ENCODE measurements around the gene DHX15.
"Not testable (repeated sequence)": the region's sequence is repeated elsewhere in the genome, so short reads cannot be mapped to it uniquely, and the experiment has no call there.

The DHX15 gene

DNA sequence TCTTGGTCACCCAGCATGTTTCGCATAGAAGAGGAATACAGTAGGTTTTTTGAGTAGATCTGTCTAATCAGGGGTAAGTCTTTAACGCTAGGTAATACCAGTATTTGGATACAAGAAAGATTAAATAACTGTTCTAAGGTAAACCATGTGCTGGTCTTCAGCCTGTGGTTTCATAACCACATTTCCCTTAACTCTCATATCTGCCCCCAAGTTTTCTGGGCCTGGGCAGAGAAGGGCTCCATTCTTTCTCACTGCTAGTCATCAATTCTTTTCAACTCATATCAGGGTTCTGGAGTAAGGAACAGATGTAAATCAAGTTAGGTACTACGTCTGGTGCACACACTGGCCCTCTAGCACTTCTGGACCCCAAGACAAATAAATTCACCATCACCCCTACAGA is 49.0 kb downstream of the DHX15 start:
- DNase-seq, result no peak

DNA sequence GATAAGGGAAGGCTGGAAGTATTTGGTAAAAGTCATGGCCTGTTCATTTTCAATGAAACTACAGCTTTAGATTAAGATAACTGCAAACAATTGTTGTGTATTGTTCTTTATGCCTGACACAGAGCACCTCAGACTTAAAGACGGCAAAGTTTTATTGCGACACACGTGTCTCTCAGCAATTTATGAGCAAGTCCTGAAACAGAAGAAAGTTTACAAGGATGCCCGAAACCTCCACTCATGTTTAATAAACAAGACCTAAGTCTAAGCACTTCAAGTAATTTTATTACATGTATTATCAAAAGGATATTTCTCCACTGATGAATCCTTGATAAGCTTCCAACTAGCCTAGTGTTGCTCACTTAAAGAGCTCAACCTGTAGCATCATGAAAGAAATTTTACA is 51.0 kb downstream of the DHX15 start:
- DNase-seq, result no peak

DNA sequence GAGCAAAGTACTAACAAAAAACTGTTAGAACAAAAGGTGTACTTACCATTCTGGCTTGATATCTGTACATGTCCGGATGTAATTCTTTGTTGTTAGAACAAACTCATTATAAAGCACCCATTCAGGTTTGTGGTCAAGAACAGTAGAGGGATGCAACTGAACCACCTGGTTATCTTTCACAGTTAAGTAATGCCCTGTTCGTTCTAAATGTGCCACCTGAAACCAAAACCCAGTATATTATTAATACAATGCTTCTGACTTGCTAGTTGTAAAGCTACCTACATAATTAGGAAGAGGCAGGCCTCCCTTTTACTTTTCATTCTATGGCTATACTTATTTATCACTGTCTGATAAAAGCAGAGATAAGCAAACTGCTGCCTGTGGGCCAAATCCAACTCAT is 54.8 kb downstream of the DHX15 start:
- no peak for DNase-seq

DNA sequence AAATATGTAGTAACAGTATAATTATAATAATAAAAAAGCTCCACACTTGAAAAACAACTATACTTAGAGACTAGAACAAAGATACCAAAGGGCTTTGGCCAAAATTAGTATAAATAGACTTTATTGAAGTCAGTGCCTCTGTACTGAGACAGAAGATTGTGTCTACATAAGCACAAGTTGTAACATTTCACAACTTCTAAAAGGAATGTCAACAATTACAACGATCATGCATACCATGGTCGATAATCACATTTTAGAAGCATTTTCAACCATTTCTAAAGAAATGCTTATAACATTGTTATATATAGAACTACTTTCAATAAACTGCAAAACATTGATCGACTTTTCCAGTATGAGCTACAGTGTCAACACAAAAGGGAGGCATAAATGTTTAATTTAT is 57.0 kb downstream of the DHX15 start:
- no peak for DNase-seq

DNA sequence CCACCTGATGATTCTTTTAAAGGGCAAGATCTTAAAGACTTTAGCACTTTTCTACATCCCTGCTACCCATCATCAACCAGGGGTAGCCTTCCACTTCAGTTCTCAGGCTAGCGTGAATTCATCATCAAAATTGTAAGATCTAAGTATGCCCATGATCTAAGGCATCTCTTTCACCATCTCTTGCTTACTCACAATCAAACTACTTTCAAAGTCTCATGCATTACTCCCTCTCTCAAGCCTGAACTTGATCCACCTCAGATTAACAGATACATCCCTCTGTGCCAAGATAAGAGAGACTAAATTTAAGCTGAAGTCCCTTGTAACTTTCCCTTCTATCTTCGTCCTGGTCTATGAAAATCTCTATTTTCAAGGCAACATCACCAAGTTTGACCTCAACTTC is 62.8 kb downstream of the DHX15 start:
- DNase-seq, result no peak

DNA sequence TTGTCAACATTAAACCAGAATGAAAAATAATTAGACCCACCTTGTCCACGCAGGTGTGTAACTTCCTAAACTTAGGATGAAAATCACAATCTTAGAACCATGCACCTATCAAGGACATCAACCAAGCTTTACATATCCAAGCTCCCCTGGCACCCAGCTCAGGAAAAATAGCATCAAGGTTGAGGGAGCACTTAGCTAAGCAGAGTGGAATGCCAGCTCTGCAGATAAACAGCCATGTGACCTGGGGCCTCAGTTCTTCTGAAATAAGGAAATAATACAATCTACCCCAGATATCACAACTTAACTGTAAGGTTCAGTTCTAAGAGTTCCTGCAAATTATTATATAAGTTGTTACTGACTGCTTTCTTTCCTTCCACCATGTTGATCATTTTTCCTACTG is 64.7 kb downstream of the DHX15 start:
- no peak for DNase-seq

DNA sequence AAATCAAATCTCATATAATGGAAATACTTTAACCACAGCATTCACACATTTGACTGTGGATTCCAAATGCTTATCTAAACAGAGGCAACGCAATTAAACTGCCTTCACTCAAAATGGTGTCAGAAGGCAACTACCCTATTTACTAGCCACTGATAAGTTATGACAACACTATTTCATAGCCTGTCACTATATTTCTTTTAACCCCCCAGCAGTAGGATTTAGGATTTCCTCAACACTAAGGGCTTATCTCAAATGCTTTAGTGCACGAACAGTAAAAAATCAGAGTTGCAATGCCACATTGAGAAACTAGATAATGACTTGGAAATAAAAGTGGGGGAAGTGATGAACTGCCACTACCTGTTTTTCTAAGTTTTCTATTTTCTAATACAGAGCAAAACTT is 66.7 kb downstream of the DHX15 start:
- DNase-seq, result no peak

DNA sequence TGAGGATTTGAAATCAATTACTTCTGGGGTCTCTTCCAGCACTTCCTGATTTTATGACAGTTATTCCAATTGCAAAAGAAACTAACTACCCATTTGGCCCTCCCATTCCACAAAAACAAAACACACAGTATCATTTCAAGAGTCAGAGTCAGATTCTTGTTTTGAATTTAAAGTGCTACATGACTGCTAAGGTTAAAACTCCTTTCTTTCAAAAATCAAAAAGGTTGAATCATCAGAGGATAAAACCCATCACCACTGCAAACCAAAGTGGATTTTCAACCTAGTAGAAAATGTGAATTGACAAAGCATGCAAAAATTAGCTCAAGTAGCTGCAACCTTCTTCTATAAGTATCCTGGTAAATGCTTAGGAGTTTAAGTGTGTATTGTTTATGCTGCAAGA is 67.4 kb downstream of the DHX15 start:
- no peak for DNase-seq

DNA sequence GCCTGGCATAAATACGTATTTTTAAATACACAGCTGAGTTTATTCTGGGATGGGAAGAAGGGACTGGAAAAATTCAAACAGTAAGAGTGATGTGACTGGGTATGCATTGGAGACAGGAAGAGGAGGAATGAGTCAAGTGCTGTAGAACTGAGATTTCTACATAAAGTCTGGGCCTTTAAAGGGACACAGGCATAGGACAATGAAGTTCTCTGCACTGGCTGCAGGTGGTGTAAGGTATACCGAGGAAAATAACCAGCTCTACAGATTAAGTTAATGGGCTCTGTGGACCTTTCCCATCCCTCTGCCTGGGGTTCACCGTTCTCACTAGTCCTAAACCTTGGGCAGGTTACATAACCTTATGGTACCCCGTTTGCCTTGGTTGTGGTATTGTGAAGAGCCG is 68.7 kb downstream of the DHX15 start:
- no peak for DNase-seq

DNA sequence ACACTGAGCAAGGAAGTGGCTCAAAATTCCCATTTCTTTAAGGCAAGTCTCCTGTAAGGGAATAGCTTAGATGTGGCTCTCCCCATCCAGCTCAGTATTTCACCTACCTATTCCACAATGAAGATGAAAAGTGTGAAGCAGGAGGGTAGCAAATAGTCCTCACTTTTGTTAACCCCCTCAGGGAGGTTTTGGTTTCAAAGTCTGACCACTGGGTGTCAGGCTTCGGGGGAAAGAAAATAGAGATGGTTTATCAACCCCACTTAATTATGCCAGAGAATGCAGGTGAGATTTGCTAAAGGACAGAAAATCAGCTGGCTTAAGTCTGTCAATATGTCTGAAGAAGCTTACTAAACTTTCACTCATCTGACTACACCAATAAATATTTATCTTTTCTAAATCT is 69.5 kb downstream of the DHX15 start:
- no peak for DNase-seq

DNA sequence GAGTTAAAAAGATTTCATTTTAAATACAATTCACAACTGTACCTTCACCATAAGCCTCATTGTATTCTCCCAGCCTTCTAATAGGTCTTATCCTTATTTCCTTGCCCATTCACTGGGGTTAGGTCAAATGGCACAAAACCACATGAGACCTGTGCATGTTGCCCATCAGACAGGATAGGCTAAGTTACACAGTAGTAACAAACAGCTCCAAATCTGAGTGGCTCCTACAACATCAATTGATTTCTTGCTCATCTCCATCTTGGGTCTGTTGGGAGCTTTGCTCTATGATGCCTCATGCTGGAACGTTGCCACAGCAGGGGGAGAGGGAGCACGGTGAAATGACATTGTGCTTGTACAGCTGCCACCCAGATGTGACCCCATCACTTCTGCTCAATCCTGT is 70.6 kb downstream of the DHX15 start:
- DNase-seq, result no peak

DNA sequence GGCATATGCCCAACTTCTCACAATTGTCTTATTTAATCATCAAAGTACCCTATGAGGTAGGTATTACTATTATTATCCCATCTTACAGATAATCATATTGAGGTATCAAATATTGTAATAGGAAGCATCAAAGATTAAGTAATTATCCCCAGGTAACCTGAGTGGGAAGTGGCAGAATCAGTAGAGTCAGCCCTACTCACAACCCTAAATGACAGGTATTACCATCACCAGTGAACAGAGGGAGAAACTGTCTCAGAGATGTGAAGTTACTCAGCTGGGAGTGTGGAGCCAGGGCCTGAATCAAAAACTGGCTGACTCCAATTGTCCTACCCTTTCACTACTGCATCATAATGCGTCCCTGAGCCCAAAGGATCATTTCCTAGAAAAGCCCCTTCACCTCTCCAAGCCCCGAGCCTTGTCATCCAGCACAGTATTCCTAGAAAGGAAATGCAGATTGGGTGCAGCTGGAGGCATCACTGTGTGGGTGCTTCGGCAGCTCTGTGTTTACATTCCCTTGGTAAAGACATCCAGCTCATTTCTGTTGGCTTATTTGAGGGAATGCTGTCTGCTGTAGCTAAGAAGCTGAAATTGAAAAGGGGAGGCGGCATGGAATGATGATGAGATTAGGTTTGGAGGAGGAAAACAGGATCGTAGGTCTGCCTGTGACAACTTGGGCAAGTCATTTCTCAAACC is 72.8 kb downstream of the DHX15 start:
- no peak for DNase-seq

DNA sequence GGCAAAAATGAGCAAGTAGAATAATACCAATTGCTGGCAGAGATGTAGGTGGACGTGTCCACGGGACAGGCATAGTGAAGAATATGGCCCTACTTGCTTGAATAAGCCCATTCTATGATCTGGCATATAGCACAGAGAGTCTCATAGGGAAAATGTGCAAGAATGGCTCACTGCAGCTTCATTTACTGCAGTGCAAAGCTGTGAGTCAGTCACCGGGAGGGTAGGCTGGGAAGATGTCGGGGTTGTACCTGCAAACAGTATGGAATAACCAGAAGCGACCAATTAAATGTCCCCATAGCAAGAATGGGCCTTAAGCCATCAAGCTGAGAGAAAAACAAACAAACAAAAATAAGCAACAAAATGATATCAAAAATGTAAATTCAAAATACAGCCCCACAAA is 74.3 kb downstream of the DHX15 start:
- no peak for DNase-seq

DNA sequence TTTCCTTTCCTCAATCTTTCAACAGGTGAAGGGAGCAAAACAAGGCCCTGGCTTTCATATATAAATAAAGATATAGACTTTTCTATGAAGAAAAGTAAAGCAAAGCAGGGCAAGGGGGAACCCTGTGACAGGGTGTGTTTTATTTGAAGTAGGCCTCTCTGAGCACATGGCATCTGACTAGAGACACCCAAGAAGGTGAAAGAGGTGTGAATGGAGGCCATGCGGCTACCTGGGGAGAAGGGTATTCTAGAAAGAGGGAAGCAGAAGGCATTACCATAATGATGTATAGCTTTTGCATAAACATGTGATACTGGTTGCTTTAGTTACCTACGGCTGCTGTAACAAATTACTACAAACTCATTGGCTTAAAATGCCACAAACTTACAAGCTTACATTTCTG is 75.8 kb downstream of the DHX15 start:
- DNase-seq, result no peak

DNA sequence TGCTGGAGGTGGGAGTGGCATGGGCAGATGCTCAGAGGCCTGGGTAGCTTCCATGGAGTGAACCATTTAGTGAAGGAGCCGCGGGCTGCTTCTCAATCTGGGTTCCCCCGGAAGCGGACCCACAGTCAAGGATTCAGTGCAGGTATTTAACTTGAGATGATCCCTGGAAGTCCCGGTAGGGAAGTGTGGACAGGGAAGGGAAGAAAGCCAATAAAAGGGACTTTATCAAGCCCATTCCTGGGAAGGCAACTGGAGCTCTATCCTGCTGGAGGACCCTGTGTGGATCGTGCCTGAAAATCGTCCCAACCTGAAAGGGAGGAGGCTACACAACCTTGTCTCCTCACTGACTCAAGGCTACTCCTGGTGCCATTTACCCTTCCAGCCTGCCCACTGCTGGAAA is 76.9 kb downstream of the DHX15 start:
- DNase-seq, result no peak

DNA sequence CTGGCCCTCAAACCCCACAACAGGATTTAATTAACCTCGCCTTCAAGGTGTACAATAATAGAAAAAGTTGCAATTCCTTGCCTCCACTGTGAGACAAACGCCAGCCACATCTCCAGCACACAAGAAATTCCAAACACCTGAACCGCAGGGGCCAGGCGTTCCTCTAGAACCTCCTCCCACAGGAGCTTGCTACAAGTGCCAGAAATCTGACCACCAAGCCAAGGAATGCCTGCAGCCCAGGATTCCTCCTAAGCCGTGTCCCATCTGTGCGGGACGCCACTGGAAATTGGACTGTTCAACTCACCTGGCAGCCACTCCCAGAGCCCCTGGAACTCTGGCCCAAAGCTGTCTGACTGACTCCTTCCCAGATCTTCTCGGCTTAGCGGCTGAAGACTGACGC is 81.3 kb downstream of the DHX15 start:
- not testable (repeated sequence) for DNase-seq

DNA sequence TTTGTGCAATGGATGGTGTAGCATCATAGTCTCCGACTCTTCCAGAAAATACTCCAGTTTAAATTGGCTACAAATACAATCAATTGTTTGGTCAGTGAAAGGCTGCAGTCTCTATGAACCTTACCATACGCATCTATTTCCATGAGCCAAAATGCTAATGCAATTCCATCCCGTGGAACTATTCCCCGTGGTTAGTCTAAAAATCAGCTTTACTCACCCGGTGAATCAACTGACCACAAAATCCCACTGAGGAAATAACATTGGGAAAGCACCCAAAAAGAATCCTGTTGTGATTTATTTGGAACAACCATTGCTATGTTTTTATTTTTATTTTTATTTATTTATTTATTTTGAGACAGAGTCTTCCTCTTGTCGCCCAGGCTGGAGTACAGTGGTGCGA is 87.1 kb downstream of the DHX15 start:
- DNase-seq, result no peak

DNA sequence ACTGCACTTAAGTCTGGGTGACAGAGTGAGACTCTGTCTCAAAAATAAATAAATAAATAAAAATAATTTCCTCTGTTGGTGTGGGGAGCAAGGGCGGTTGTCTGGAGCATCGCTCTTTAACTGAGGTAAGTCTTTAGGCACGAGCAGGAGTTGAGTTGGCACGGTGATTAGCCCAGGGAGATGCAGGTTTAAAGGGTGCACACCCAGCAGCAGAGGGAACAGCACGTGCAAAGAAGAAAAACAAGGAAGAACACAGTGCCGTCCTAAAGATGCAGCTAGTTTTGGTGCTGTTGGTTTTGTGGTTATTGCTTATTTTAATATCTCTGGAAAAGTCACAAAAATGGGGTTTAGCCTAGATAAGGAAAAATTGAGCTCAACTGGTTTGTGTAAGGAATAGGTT is 87.8 kb downstream of the DHX15 start:
- no peak for DNase-seq

DNA sequence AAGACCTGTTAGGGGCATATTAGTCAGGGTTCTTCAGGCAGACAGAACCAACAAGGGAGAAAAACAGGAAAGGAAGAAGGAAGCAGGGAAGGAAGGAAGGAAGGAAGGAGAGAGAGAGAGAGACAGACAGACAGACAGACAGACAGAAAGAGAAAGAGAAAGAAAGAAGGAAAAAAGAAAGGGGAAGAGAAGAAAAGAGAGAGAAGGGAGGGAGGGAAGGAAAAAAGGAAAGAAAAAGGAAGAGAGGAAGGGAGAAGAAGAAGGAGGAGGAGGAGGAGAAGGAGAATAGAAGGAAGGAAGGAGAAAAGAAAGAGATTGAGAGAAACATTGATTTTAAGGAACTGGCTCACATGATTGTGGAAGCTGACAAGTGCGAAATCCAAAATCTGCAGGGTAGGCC is 89.0 kb downstream of the DHX15 start:
- no peak for DNase-seq

DNA sequence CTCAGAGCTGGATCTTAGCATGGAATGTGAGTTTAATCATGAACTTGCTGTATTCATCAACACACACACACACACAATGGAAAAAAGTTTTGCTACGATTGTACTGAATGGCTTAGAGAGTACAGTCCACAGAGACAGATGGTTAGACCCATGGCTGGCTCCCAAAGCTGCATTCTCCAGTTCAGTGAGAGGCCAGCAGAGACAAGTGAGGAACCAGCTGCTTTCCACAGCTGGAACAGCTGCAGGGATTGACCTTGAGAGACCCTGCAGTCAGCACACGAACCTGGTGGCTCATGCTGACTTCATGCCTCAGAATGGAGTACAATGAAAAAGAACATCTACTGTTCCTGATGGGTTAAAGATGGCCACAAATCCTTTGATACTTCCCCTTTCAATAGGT is 94.5 kb downstream of the DHX15 start:
- DNase-seq, result no peak

DNA sequence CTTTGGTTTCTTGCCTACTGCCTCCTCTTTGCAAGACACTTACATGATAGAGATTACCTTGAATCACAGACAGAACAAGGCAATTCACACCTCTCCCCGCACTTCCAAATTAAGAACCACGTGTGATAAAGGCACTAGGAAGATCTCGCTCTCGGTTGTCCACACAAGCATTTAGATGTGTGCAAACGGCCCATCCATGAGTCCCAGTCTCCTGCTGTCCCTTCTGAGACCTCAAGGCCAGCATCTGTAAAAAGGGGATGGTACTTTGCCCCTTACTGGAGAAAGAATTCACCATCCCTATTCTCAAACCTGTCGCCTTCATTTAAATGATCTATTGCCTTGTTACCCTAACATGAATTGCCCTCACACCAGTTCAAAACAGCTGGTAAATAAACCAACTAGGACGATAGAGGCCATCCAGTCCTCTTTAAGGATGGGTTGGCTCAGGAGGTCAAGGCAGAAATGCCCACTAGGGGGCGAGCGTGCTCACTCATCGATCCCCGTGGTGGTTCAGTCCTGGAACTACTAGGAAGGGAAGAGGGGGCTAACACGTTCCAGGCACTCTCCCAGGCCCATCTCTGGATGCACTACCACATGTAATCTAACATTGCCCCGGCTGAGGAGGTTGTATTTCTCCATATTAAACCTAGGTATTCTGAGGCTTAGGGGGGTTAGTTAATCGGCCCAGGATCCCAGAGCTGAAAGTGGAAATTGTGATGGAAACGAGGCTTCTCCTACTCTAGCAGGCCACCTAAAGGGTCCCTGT is 95.8 kb downstream of the DHX15 start:
- DNase-seq, result no peak

DNA sequence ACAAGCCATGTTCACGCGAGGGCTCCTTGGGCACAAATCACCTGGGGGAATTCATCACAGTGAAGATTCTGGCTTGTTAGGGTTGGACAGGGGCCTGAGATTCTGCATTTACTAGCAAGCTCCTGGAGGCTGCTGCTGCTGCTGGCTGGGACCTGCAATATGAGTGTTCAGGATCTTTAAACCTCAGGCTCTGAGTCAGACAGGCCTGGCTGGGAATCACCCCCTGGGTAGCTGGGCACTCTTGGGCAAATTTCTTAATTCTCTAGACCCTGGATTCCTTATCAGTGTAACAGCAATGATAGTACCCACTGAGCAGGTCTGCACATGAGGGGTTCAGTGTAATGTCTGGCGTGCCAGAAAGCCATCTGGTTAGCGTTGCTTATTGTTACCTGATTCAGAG is 101.5 kb downstream of the DHX15 start:
- DNase-seq, result no peak

DNA sequence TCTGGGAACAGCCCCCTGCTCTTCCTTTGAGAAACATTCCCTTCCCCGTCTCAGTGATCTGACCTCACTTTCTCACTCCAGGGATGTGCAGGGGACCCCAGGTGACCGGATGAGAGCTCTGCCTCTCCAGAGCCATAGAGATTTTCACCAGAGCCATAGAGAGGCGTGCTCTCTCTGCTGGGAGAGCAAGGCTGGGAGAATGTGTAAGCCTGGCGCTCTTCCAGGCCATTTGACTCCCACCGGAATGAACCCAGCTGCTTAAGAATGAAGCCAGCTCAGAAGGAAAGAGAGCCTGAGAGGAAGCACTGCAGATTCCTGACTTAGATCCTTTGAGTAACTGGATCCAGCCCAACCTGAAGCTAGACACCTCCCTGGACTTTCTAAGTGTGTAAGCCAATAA is 106.4 kb downstream of the DHX15 start:
- no peak for DNase-seq

Data from NCI-H2107 (cell line).